ENCODE measurements around the gene UBL4A. TPM values are rescaled to one million over a fixed set of nuclear protein-coding genes. Genes with fewer than 3 reads are reported as not detected.

Gene UBL4A
- polyA plus RNA-seq, 2 of the 4 experiments (the other 2 are of a cell fraction): 26.4 to 37.7 TPM

- peak; percentile 76 for TF ChIP-seq SMC3 (IDR thresholded peaks at IDR 0.05)
- TF ChIP-seq FOSL2 (IDR thresholded peaks at IDR 0.05): no peak
- no peak for TF ChIP-seq FOSL2 (CRISPR knock-in tag; IDR thresholded peaks at IDR 0.05)
- TF ChIP-seq E2F6 (IDR thresholded peaks at IDR 0.05; ENCODE audit: borderline replicate concordance, low read depth): 0 out of 2 replicates have a peak, but pooled peaks have one; percentile 40
- TF ChIP-seq HOXB5 (CRISPR knock-in tag; IDR thresholded peaks at IDR 0.05): no peak
- no peak for TF ChIP-seq JUNB (IDR thresholded peaks at IDR 0.05)
- no peak for TF ChIP-seq CHD4 (IDR thresholded peaks at IDR 0.05; ENCODE audit: borderline replicate concordance)
- no peak for TF ChIP-seq RFX5 (IDR thresholded peaks at IDR 0.05)
- no peak for TF ChIP-seq BHLHE40 (IDR thresholded peaks at IDR 0.05; ENCODE audit: low read depth, low read length)
- no peak for TF ChIP-seq ZSCAN20 (CRISPR knock-in tag; IDR thresholded peaks at IDR 0.05)
- peak; percentile 88 for TF ChIP-seq CTCF (IDR thresholded peaks at IDR 0.05)
- no peak for TF ChIP-seq NPAS2 (CRISPR knock-in tag; IDR thresholded peaks at IDR 0.05; ENCODE audit: borderline replicate concordance)
- no peak for TF ChIP-seq CBX2 (IDR thresholded peaks at IDR 0.05; ENCODE audit: borderline replicate concordance, low read depth)
- no peak for TF ChIP-seq ZNF302 (CRISPR knock-in tag; IDR thresholded peaks at IDR 0.05)
- TF ChIP-seq RCOR1 (IDR thresholded peaks at IDR 0.05; ENCODE audit: low read depth, low read length): no peak
- TF ChIP-seq USF2 (IDR thresholded peaks at IDR 0.05): no peak
- no peak for TF ChIP-seq ZC3H11A (IDR thresholded peaks at IDR 0.05)
- no peak for TF ChIP-seq HDAC2 (IDR thresholded peaks at IDR 0.05)
- peak in 1 of 2 experiments; percentile 23; a peak in 1 of 4 replicates for TF ChIP-seq CEBPB (IDR thresholded peaks at IDR 0.05)
Measured at GRCh38 chrX:154534526-154535322, 48.3 kb upstream of the UBL4A start (continued).

GRCh38 chrX:154532690-154533089, 46.3 kb upstream of the UBL4A start:
- DNase-seq (ENCODE audit: low read depth in 1 of 2, low spot score in 1 of 2): no peak
- no peak for TF ChIP-seq BHLHE40 (IDR thresholded peaks at IDR 0.05; ENCODE audit: low read depth, low read length)
- TF ChIP-seq NFE2L2 (conservative IDR thresholded peaks at IDR 0.05; ENCODE audit: low read length): no peak
- TF ChIP-seq ZNF302 (CRISPR knock-in tag; IDR thresholded peaks at IDR 0.05): no peak
- TF ChIP-seq EHMT2 (IDR thresholded peaks at IDR 0.05; ENCODE audit: low read depth): no peak
- TF ChIP-seq EHF (CRISPR knock-in tag; IDR thresholded peaks at IDR 0.05): no peak
- TF ChIP-seq SREBF2 (IDR thresholded peaks at IDR 0.05): no peak
- WGBS (ENCODE audit: missing lambda C conversion rate): 88% methylated on average over 8 of the region's 23 CpGs
- CTCF ChIA-PET: interaction anchor here (0.6 to 6.4 kb wide), 6 partner anchors 9 to 1095 kb away, joined by 3 to 55 read pairs (median 4); partner anchors contain the start of gene FLNA
- Histone ChIP-seq H3K4me1 (peaks cover 95% of the 10 kb centered on the region), H3K9me3 (no peaks in the 10 kb centered on the region), H3K27ac (peak overlapping the region; percentile 98 to 100; a peak in 4 of 6 replicates), H3K4me2 (peak overlapping the region; percentile 90), H3K4me3 (no peak overlapping the region)
- POLR2A ChIA-PET: no interaction called here
- ATAC-seq: no peak
- no peak for FAIRE-seq

All from A549 (cell line).